Fibroblast of gingiva (primary cell): ENCODE measurements around the gene FBN2.

Source experiments
- DNase-seq: peaks from one replicate; pipeline ENCODE4 v3.0.0-alpha.2; 2011; ENCODE audit warnings: low read depth

Gene FBN2

DNA sequence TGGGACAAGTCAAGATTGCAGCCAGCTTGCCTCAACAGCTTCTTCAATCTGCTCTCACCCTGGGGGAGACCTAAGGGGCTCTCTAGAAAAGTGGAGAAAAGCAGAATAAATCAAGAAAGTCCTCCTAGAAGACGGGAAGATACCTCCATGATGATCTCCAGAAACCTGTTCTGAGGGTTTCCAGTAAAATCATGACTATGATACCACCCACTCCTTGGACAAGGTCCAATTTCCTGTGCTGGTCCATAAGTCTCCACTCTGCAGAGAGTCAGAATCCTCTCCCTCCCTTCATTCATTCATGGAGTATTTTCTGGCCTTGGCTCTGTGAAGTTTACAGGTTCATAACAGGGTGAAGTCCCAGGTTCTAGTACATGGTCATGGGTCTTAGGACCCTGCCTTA lies 285.8 kb downstream of the FBN2 start:
- DNase-seq = peak; percentile 46

DNA sequence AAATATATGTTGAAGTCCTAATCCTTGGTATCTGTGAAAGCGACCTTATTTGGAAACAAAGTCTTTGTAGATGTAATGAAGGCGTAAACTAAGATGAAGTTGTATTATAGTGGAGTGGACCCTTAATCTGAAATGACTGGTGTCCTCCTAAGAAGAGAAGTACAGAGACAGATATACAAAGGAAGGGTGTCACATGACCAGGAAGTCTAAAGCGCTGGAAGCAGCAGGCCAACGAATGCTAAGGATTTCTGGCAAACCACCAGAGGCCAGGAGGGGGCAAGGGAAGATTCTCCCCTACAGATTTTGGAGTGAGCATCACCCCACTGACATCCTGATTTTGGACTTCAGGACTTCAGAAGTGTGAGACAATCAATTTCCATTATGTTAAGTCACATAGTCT lies 292.1 kb downstream of the FBN2 start:
- no peak for DNase-seq

DNA sequence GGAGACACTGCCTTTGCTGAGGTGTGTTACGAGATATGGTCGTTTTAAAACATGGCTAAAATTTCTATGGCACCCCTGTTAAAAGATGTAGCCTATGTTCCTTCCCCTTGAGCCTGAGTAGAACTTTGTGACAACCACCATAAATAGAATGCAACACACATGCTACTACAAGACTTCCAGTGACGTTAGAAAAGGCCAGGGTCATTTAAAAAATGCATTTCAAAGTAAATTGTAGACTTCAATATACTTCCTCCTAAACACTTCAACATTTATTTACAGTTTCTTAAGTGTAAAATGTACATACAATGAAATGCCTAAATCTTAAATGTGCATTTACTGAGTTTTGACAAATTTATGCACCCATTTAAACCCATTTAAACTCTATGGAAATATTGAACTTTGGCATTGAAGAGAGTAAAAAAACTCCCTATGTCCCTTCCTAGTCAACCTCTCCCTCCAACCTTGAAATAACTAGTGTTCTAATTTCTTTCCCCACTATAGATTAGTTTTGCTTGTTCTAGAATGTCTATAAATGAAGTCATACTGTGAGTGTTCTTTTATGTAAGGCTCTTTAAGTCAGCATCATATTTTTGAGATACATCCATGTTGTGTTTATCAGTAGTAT lies 294.0 kb downstream of the FBN2 start:
- no peak for DNase-seq

DNA sequence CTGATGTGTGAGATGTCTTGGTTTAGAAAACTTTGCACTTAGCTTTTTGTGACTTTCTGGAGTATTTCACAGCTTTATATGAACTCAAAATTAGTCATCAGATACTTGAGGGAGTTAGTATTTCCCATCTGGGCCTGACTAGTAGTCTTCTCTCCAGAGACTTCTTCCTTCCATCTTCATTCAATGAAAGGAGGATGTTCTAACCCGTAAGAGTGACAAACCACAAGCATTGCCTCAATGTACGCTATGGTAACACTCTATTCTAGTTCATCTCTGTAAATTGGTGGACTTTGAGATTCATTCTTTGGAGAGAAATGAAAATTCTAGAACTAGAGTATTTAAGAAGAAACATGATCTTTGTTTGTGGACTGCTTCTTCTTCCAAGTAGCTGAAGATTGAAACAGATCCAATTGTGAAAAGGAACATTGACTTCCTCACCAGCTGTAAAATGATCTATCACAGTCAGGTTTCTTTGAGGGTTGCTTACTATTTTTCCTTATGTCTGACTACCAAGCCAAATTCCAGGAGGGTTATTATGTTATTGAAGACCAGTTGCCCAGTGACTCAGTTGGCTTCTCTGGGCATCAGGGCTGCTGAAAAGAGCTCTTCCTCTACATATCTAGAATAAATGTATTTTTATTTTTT lies 296.9 kb downstream of the FBN2 start:
- DNase-seq = peak; percentile 84

DNA sequence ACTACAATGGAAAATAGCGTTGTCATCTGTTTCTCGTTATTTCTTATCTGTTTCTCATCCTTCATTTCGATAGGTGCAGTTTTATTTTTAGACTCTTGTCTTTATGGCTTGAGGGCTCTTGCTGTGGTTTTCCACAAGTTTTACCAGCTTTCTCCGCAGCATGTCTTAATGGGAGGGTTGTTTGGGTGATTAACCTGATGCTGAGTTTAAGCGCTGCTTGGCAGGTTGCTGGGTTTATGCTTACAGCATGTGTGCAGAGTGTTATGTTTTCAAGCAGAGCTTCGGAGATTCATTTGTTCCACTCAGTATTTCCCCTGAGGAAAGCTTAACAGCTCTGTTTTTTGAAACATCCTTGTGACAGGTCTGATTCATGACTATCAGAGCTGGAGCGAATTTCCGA lies 300.5 kb downstream of the FBN2 start:
- no peak for DNase-seq

DNA sequence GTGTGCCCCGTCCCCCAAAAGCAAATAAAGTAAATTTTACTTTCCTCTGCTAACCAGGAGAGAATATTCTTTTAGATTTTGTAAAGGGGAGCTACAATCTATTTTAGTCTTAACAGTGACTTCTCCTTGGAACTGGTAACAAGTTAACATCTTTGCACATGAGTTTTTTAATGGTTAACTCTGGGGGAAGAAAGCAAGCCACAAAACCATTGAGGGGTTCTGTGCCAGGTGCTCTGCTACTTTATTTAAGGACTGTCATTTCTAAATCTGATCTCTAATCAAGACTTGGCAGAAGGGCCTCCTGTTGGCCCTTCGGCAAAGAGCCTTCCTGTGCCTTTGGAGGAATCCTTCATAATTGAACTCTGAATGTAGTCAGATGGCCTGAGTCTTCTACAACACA lies 301.0 kb downstream of the FBN2 start:
- no peak for DNase-seq

DNA sequence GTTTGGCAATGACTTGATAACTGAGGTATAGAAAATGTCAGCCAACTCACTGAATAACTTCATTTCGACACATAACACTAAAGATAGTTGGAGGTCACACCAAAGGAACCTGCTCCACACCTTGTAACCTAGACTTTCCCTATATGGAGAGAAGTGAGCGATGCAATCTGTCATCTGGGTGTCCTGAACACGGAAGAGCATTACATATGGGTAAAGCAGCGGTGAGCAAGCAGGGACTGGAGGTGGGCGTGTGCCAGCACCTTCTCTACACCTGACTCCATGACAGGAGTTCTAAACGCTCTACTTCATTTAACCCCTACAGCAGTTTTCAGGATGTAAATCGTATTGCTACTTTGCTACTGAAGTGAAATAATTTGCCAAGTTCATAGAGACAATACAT lies 301.7 kb downstream of the FBN2 start:
- DNase-seq = no peak

DNA sequence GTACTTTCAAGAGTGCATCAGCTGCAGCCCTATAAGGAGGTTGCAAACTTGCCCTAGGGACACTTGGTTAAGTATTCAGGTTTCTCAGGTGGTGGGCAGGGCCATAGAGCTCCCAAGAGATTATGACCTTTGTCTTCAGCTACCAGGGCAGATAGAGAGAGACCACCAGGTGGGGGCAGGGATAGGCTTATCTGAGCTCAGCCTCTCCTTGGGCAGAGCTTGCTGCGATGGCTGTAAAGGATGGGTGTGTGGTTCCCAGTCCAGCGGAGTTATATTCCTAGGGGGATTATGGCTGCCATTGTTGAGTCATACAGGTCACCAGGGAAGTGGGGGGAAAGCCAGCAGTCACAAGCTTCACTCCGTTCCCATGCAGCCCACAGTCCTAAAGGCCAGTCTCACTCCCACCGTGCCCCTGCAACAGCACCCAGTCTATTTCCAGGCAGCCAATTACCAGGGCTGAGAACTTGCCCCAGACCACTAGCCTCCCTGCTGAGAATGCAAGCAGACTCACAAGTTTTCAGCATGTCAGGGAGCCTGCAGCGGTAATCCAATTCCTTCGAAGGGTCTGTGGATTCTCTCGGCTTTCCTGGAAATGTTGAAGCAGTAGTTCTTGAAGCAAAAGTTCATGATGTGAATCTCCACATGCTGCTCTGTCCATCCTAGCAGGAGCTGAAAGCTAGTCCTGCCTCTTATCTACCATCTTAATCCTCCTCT lies 303.0 kb downstream of the FBN2 start:
- DNase-seq = no peak

DNA sequence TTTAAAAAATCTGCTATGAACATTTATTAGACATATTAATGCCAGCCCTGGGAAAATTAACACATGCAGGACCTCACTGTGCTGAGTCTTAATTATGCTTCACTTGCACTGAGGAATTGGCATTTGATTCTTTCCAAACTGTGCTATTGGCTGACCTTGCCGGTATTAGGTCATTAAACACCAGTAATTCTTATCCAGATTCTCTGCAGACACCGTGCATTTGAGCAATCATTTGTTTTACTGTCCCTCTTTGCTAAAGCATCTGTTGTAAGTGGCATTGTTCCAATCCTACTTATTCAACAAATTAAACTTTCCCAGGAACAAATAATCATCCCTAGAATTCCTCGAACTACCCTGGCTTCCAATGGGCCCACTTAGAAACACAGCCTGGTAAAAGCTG lies 309.5 kb downstream of the FBN2 start:
- peak; percentile 67 for DNase-seq

DNA sequence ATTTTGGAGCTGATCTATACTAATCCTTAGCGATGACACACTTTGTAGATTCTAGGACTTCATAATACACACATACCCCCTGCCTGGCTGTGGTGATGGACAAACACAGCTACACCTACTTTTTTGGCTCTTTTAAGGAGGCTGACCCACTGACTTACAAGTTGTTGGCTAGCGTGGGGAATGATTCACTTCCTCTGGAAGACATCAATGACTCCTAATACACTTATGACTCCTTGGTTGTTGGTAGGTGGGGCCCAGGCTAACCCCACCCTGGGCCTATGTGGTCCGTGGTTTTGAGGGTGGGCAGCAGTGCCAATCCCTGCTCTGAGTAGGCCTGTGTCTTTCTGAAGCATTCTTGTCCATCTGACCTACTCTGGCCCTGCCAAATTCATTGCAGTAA lies 310.0 kb downstream of the FBN2 start:
- DNase-seq = peak; percentile 77

DNA sequence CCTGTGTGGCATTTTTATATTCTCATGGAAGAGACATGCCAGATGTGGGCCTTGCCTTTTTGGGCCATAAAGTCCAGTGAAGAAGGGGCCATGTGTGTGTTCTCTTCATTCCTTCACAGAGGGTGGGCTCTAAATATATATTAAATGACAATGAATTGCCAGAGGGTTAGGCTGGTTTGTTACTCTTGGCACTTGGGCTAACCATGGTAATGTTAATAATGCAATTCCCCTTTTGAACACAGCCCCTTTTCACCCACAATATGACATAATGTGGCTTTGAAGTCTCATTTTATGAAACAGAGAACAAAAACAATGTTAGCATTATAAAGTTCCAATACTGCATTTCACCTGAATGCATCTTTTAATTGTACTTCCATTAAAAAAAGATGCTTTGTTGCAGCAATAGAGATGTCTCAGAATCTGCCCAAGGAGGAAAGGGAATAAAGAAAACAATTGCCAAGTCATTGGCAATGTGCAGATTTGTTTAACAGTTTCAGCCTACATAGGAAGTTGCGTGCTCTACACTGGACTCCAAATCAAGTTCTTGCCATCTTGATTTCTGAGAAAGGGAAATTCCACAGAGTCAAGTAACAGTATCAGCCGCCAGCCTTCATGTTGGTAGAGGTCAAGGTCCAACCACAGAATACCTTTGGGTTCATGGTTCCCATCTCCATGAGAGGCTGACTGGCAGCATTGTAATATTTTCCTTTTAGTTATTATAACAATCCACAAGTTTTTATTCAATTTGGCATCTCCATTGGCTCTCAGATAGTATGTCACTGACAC lies 312.6 kb downstream of the FBN2 start:
- no peak for DNase-seq

DNA sequence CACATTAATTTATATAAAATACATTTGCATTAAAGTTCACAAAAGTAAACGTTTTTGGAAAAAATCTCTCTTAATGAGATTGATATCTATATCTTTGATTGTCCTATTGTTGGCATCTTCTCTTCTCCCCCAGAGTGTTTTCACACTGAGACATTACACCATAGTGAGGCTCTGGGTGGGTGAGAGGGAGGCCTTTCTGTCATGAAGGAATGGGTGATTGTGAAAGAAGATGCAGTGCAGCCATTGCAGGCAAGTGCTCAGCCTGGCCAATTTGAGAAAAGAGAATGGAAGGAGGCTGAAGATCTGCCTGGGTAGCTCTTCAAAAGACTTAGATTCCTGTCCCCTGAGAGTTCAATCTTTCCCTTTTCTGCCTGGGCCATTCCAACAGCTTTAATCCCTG lies 313.7 kb downstream of the FBN2 start:
- peak; percentile 19 for DNase-seq

DNA sequence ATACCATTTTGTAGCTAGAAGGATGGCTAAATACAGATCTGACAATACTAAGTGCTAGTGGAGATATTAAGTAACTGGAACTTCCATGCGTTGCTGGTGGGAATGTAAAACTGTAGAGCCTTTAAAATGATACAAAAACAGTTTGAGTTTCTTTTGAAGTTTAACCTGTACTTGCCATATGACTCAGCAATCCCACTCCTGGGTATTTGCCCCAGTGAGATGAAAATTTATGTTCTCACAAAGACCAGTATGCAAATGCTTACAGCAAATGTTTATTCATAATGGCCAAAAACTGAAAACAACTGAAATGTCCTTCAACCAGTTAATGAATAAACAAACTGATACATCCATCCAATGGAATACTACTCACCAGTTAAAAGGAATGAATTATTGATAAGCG lies 317.2 kb downstream of the FBN2 start:
- no peak for DNase-seq

DNA sequence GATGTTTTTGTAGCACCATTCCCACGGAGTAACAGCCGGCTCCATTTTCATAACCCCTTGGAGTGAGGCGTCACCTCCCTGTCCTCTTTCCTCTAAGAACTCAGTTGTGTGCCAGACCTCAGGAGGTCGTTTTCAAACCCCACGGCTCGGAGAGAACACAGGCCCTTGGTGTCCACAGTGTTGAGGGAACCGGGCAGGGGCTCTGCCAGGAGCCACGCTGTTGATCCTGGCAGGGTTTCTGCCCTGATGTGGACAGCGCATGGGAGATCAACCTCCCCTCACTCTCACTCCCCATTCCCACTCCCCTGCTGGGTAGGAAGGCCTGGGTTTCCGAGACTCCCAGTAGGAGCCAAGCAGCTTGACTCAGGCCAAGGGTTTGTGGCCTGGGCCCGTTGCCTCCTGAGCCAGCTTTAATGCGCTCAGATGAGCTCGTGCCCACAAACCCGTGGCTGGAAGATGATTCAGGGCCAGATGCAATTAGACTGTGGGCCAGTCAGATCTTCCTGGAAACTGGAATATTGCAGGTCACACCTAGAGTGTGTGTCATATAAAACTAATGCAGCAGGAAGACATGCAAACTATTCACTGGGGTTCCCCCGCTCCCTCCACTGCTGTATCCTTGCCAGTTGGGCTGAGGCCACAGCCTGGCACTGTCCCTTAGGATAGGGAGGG lies 321.0 kb downstream of the FBN2 start:
- DNase-seq = peak; percentile 83

DNA sequence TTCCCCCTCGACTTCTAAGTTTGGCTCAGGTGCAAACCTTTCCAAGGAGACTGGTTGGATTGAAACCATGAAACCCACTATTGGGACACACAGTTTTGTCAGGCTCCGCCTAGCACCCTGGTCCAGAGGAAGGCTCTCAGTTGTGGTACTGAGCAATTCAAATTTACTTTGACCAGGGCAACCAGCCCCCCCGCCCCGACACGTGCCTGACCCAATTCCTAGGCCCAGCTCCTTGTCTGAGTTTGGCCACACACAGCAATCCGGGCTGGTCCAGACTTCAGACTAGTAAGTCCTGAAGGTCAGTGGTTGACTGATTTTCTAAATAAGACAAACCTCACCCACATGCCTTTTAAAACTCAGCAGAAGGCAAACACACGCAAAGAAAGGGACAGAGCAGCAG lies 321.8 kb downstream of the FBN2 start:
- no peak for DNase-seq

DNA sequence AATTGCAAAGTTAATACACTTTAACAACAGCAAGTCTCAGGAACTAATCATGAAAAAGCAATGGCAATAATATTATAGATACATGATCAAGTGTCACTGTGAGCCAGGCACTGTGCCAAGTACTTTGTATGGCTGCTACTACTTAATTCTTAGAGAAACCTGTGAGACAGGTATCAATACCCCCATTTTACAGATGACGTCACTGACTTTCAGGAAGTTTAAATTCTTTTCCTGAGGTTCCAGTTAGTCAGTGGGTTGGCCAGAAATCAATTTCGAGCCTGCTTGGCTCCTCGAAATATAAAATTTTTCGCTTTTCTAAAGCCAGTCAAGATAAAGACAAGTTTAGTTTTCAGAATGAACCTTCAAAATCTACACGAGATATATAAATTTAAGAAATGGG lies 324.2 kb downstream of the FBN2 start:
- no peak for DNase-seq

DNA sequence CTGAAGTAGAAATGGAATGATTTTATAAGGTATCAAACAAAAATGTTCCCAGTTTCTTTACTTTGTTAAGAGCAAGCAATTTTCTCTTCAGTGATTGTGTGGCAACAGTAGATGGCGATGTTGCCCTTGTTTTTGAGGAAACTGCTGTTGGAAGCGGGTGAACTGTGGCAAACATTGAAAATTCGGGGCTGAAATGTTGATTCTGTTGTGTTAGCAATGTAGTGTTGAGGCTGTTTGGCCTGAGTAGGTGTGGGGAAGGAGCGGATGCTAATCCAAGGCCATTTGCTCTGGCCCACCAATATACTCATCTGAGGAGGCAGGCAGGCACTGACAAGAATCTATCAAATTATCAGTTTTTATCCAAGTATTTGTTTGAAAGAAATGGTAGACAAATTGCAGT lies 324.7 kb downstream of the FBN2 start:
- peak; percentile 67 for DNase-seq

DNA sequence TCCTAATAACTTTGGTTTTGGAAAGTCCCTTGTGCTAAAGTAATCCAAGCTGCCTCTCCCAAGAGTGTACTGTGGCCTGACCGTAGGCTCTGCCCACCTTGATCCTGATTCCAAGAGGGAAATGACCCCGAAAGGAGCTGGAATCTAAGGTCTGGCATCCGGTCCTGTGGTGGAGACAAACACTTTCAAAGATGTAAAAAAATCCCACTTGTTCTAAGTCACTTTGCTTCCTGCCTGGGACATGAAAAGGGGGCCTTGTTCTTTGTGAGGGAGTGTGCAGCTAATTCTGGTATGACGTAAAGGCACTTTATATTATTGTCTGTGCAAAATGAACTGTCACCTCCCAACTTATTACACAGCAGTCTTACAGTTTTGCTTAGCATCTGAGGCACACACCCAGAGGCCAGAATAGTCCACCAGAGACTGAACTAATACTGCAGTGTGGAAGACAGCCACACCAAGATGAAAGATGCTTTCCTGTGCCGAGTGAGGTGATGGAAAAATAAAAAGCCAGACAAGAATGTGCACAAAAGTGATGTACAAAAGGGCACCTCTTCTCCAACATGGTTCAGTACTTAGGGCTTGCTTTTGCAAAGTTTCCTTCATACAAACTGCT lies 325.7 kb downstream of the FBN2 start:
- no peak for DNase-seq

DNA sequence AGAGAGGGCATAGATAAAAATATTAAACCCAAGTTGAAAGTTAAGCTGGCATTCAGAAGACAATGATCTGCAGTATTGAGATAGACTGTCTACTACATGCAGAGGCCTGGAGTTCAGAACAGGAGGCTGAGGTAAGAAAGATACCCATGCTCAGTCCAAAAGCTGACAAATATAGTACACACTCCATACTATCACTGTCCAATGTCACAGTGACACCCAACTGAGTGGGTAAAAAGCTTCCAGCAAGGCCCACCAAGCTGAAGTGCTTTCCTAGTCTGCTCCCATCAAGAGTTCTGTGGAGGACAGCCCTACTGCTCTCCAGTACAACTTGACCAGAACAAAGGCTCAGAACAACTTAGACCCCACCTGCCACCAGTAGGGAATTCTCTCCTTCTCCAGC lies 329.6 kb downstream of the FBN2 start:
- DNase-seq = no peak
